ENCODE data around the gene RHBDL2.
"Not testable (repeated sequence)": the region's sequence is repeated elsewhere in the genome, so short reads cannot be mapped to it uniquely, and the experiment has no call there.

Gene RHBDL2

GRCh38 chr1:38873027-38873969, 68.3 kb downstream of the RHBDL2 start, which contains the start of gene MYCBP:
Gene MYCBP (minus strand): TSS chr1:38873348. CDS start chr1:38873305, 43 bp downstream.
- peak; percentile 92 to 99 for DNase-seq

GRCh38 chr1:38872401-38873026, 69.1 kb downstream of the RHBDL2 start:
- peak in 1 of 2 experiments; percentile 28 for DNase-seq

GRCh38 chr1:38870996-38871395, 70.6 kb downstream of the RHBDL2 start:
- DNase-seq, result no peak

GRCh38 chr1:38867208-38867607, 74.4 kb downstream of the RHBDL2 start:
- DNase-seq, result no peak

- no peak for DNase-seq
Measured at GRCh38 chr1:38865112-38865715, 76.4 kb downstream of the RHBDL2 start.

- no peak for DNase-seq
Measured at GRCh38 chr1:38860454-38860795, 81.2 kb downstream of the RHBDL2 start.

- DNase-seq, result peak; percentile 96 to 100
Measured at GRCh38 chr1:38859561-38860453, 81.8 kb downstream of the RHBDL2 start, which contains the start of gene RRAGC. Gene RRAGC (minus strand): TSS chr1:38859772. CDS start chr1:38859646, 126 bp downstream.

- DNase-seq, result peak; percentile 60 to 85
Measured at GRCh38 chr1:38858833-38859560, 82.6 kb downstream of the RHBDL2 start.

GRCh38 chr1:38852780-38853179, 88.8 kb downstream of the RHBDL2 start:
- DNase-seq, result no peak

- DNase-seq, result no peak
Measured at GRCh38 chr1:38848071-38848470, 93.6 kb downstream of the RHBDL2 start.

- no peak for DNase-seq
Measured at GRCh38 chr1:38846210-38846609, 95.4 kb downstream of the RHBDL2 start.

- DNase-seq, result not testable (repeated sequence)
Measured at GRCh38 chr1:38845088-38845487, 96.5 kb downstream of the RHBDL2 start.

GRCh38 chr1:38840281-38840680, 101.3 kb downstream of the RHBDL2 start:
- DNase-seq, result no peak

- no peak for DNase-seq
Measured at GRCh38 chr1:38839363-38839762, 102.3 kb downstream of the RHBDL2 start.

GRCh38 chr1:38836316-38836715, 105.3 kb downstream of the RHBDL2 start:
- DNase-seq, result not testable (repeated sequence)
